ENCODE measurements around the gene PAPSS1. TPM values are rescaled to one million over a fixed set of nuclear protein-coding genes. Genes with fewer than 3 reads are reported as not detected.

Gene PAPSS1
- total RNA-seq, 1 experiment from 2014 or later = 73.1 TPM

- no peak overlapping the region for H3K4me3 ChIP-seq (ENCODE audit: low read length)
- no peaks in the 10 kb centered on the region for H3K27me3 ChIP-seq (ENCODE audit: low read length)
- H3K27ac ChIP-seq (ENCODE audit: low read length) = no peak overlapping the region
- peaks cover 83% of the 10 kb centered on the region for H3K79me2 ChIP-seq (ENCODE audit: low read length)
- no peak for DNase-seq
- H3K36me3 ChIP-seq (ENCODE audit: insufficient read depth, low read length) = peaks cover 22% of the 10 kb centered on the region
- H3K9ac ChIP-seq (ENCODE audit: low read length) = no peak overlapping the region
- no peaks in the 10 kb centered on the region for H3K4me1 ChIP-seq (ENCODE audit: low read length)
- H3K4me2 ChIP-seq (ENCODE audit: low read depth, low read length, poor library complexity, severe bottlenecking) = no peak overlapping the region
- no peaks in the 10 kb centered on the region for H3K9me2 ChIP-seq (replicated peaks; ENCODE audit: insufficient read depth, low read length)
- H4K20me1 ChIP-seq (ENCODE audit: insufficient read depth, low read depth, low read length) = no peaks in the 10 kb centered on the region
- H2AFZ ChIP-seq (ENCODE audit: low read length) = no peak overlapping the region
- no peaks in the 10 kb centered on the region for H3K9me3 ChIP-seq (ENCODE audit: low read length)
Measured at GRCh38 chr4:107691378-107691777, 28.7 kb downstream of the PAPSS1 start.

GRCh38 chr4:107689912-107690587, 30.0 kb downstream of the PAPSS1 start:
- Histone ChIP-seq H3K9me3 (ENCODE audit: low read length) (no peaks in the 10 kb centered on the region), H3K79me2 (ENCODE audit: low read length) (peaks cover 81% of the 10 kb centered on the region), H3K27ac (ENCODE audit: low read length) (no peak overlapping the region), H3K9ac (ENCODE audit: low read length) (no peak overlapping the region), H2AFZ (ENCODE audit: low read length) (no peak overlapping the region), H4K20me1 (ENCODE audit: insufficient read depth, low read depth, low read length) (no peaks in the 10 kb centered on the region), H3K27me3 (ENCODE audit: low read length) (no peaks in the 10 kb centered on the region), H3K4me1 (ENCODE audit: low read length) (no peaks in the 10 kb centered on the region), H3K4me3 (ENCODE audit: low read length) (no peak overlapping the region), H3K4me2 (ENCODE audit: low read depth, low read length, poor library complexity, severe bottlenecking) (no peak overlapping the region), H3K9me2 (replicated peaks; ENCODE audit: insufficient read depth, low read length) (no peaks in the 10 kb centered on the region), H3K36me3 (ENCODE audit: insufficient read depth, low read length) (peaks cover 27% of the 10 kb centered on the region; the same call in 1 of the 2 replicates)
- DNase-seq = no peak

GRCh38 chr4:107688421-107688820, 31.6 kb downstream of the PAPSS1 start:
- Histone ChIP-seq H3K4me3 (ENCODE audit: low read length) (no peak overlapping the region), H3K36me3 (ENCODE audit: insufficient read depth, low read length) (peaks cover 22% of the 10 kb centered on the region; the same call in 1 of the 2 replicates), H3K9me2 (replicated peaks; ENCODE audit: insufficient read depth, low read length) (no peaks in the 10 kb centered on the region), H3K27ac (ENCODE audit: low read length) (no peak overlapping the region), H3K4me1 (ENCODE audit: low read length) (no peaks in the 10 kb centered on the region), H3K27me3 (ENCODE audit: low read length) (no peaks in the 10 kb centered on the region), H3K79me2 (ENCODE audit: low read length) (peaks cover 75% of the 10 kb centered on the region), H3K9me3 (ENCODE audit: low read length) (no peaks in the 10 kb centered on the region), H2AFZ (ENCODE audit: low read length) (no peak overlapping the region), H3K9ac (ENCODE audit: low read length) (no peak overlapping the region), H4K20me1 (ENCODE audit: insufficient read depth, low read depth, low read length) (no peaks in the 10 kb centered on the region), H3K4me2 (ENCODE audit: low read depth, low read length, poor library complexity, severe bottlenecking) (no peak overlapping the region)
- DNase-seq = no peak

GRCh38 chr4:107685740-107686139, 34.3 kb downstream of the PAPSS1 start:
- H3K9ac ChIP-seq (ENCODE audit: low read length) = no peak overlapping the region
- no peaks in the 10 kb centered on the region for H4K20me1 ChIP-seq (ENCODE audit: insufficient read depth, low read depth, low read length)
- no peak overlapping the region for H2AFZ ChIP-seq (ENCODE audit: low read length)
- H3K9me2 ChIP-seq (replicated peaks; ENCODE audit: insufficient read depth, low read length) = no peaks in the 10 kb centered on the region
- DNase-seq = no peak
- no peaks in the 10 kb centered on the region for H3K9me3 ChIP-seq (ENCODE audit: low read length)
- no peak overlapping the region for H3K4me2 ChIP-seq (ENCODE audit: low read depth, low read length, poor library complexity, severe bottlenecking)
- H3K36me3 ChIP-seq (ENCODE audit: insufficient read depth, low read length) = peaks cover 26% of the 10 kb centered on the region; the same call in 1 of the 2 replicates
- peaks cover 58% of the 10 kb centered on the region for H3K79me2 ChIP-seq (ENCODE audit: low read length)
- no peak overlapping the region for H3K4me3 ChIP-seq (ENCODE audit: low read length)
- H3K27ac ChIP-seq (ENCODE audit: low read length) = no peak overlapping the region
- no peaks in the 10 kb centered on the region for H3K27me3 ChIP-seq (ENCODE audit: low read length)
- no peaks in the 10 kb centered on the region for H3K4me1 ChIP-seq (ENCODE audit: low read length)

- H3K9me3 ChIP-seq (ENCODE audit: low read length) = no peaks in the 10 kb centered on the region
- no peak overlapping the region for H3K4me3 ChIP-seq (ENCODE audit: low read length)
- H3K9me2 ChIP-seq (replicated peaks; ENCODE audit: insufficient read depth, low read length) = no peaks in the 10 kb centered on the region
- H3K9ac ChIP-seq (ENCODE audit: low read length) = no peak overlapping the region
- peaks cover 52% of the 10 kb centered on the region for H3K79me2 ChIP-seq (ENCODE audit: low read length)
- H4K20me1 ChIP-seq (ENCODE audit: insufficient read depth, low read depth, low read length) = no peaks in the 10 kb centered on the region
- H3K4me1 ChIP-seq (ENCODE audit: low read length) = no peaks in the 10 kb centered on the region
- peaks cover 39% of the 10 kb centered on the region for H3K36me3 ChIP-seq (ENCODE audit: insufficient read depth, low read length)
- no peak overlapping the region for H3K4me2 ChIP-seq (ENCODE audit: low read depth, low read length, poor library complexity, severe bottlenecking)
- no peak overlapping the region for H2AFZ ChIP-seq (ENCODE audit: low read length)
- no peaks in the 10 kb centered on the region for H3K27me3 ChIP-seq (ENCODE audit: low read length)
- H3K27ac ChIP-seq (ENCODE audit: low read length) = no peak overlapping the region
- no peak for DNase-seq
Measured at GRCh38 chr4:107683873-107684272, 36.2 kb downstream of the PAPSS1 start.

GRCh38 chr4:107682306-107682705, 37.7 kb downstream of the PAPSS1 start:
- Histone ChIP-seq H3K27ac (ENCODE audit: low read length) (no peak overlapping the region), H3K9me3 (ENCODE audit: low read length) (peaks cover 3% of the 10 kb centered on the region), H3K9me2 (replicated peaks; ENCODE audit: insufficient read depth, low read length) (no peaks in the 10 kb centered on the region), H3K4me3 (ENCODE audit: low read length) (no peak overlapping the region), H3K4me2 (ENCODE audit: low read depth, low read length, poor library complexity, severe bottlenecking) (no peak overlapping the region), H3K27me3 (ENCODE audit: low read length) (no peaks in the 10 kb centered on the region), H3K79me2 (ENCODE audit: low read length) (peaks cover 45% of the 10 kb centered on the region), H2AFZ (ENCODE audit: low read length) (no peak overlapping the region), H3K4me1 (ENCODE audit: low read length) (no peaks in the 10 kb centered on the region), H3K36me3 (ENCODE audit: insufficient read depth, low read length) (peaks cover 50% of the 10 kb centered on the region), H4K20me1 (ENCODE audit: insufficient read depth, low read depth, low read length) (no peaks in the 10 kb centered on the region), H3K9ac (ENCODE audit: low read length) (no peak overlapping the region)
- DNase-seq = no peak

GRCh38 chr4:107669068-107669467, 51.0 kb downstream of the PAPSS1 start:
- no peak overlapping the region for H3K9ac ChIP-seq (ENCODE audit: low read length)
- no peaks in the 10 kb centered on the region for H3K9me2 ChIP-seq (replicated peaks; ENCODE audit: insufficient read depth, low read length)
- H3K4me3 ChIP-seq (ENCODE audit: low read length) = no peak overlapping the region
- H3K9me3 ChIP-seq (ENCODE audit: low read length) = no peaks in the 10 kb centered on the region
- no peak overlapping the region for H3K4me2 ChIP-seq (ENCODE audit: low read depth, low read length, poor library complexity, severe bottlenecking)
- peaks cover 53% of the 10 kb centered on the region for H3K79me2 ChIP-seq (ENCODE audit: low read length)
- H3K36me3 ChIP-seq (ENCODE audit: insufficient read depth, low read length) = peaks cover 10% of the 10 kb centered on the region; the same call in 1 of the 2 replicates
- no peaks in the 10 kb centered on the region for H3K4me1 ChIP-seq (ENCODE audit: low read length)
- no peak for DNase-seq
- H3K27me3 ChIP-seq (ENCODE audit: low read length) = no peaks in the 10 kb centered on the region
- no peak overlapping the region for H3K27ac ChIP-seq (ENCODE audit: low read length)
- H2AFZ ChIP-seq (ENCODE audit: low read length) = no peak overlapping the region
- H4K20me1 ChIP-seq (ENCODE audit: insufficient read depth, low read depth, low read length) = no peaks in the 10 kb centered on the region

- no peak overlapping the region for H3K9ac ChIP-seq (ENCODE audit: low read length)
- H2AFZ ChIP-seq (ENCODE audit: low read length) = no peak overlapping the region
- H3K4me3 ChIP-seq (ENCODE audit: low read length) = no peak overlapping the region
- peaks cover 10% of the 10 kb centered on the region; the same call in 1 of the 2 replicates for H3K36me3 ChIP-seq (ENCODE audit: insufficient read depth, low read length)
- no peaks in the 10 kb centered on the region for H4K20me1 ChIP-seq (ENCODE audit: insufficient read depth, low read depth, low read length)
- no peak overlapping the region for H3K4me2 ChIP-seq (ENCODE audit: low read depth, low read length, poor library complexity, severe bottlenecking)
- no peaks in the 10 kb centered on the region for H3K9me2 ChIP-seq (replicated peaks; ENCODE audit: insufficient read depth, low read length)
- H3K9me3 ChIP-seq (ENCODE audit: low read length) = no peaks in the 10 kb centered on the region
- H3K79me2 ChIP-seq (ENCODE audit: low read length) = peaks cover 74% of the 10 kb centered on the region
- peak; percentile 59 for DNase-seq
- H3K27ac ChIP-seq (ENCODE audit: low read length) = no peak overlapping the region
- no peaks in the 10 kb centered on the region for H3K27me3 ChIP-seq (ENCODE audit: low read length)
- H3K4me1 ChIP-seq (ENCODE audit: low read length) = no peaks in the 10 kb centered on the region
Measured at GRCh38 chr4:107666134-107666533, 53.9 kb downstream of the PAPSS1 start.

Measured in Karpas-422 (cell line).